PC-9 (cell line): ENCODE measurements around the gene FANCB. TPM values are rescaled to one million over a fixed set of nuclear protein-coding genes. Genes with fewer than 3 reads are reported as not detected.

ENCODE experiments used
- BruUV-seq: library from RNA; stranded (reverse); fragments of 400-500 nt; replicated peaks from 2 replicates; lab custom pipeline; 2021; lab: Mats Ljungman, UMichigan
- CTCF ChIA-PET: fragments of 300-600 bp; sonication (Branson Sonifier 250); formaldehyde crosslinking; loops from one replicate; lab custom pipeline; 2022; ENCODE audit warnings: antibody characterized with exemption; lab: Charles Lee
- POLR2A ChIA-PET: fragments of 300-600 bp; sonication (Branson Sonifier 250); formaldehyde crosslinking; loops from one replicate; lab custom pipeline; 2022; ENCODE audit warnings: antibody characterized with exemption; ENCODE audit not compliant: unreplicated experiment; lab: Charles Lee
- DNase-seq, 2 experiments: peaks; one replicate each; pipeline versions ENCODE4 v3.0.0 to v3.0.0-alpha.2; 2015 to 2022; ENCODE audit warnings: mixed read lengths in 1 of 2
- H2AFZ ChIP-seq: fragments of 200-600 bp; sonication (generic); 2 replicates; pipeline ENCODE4 v1.8.1; 2017; ENCODE audit warnings: antibody characterized with exemption
- H3F3A ChIP-seq: fragments of 200-600 bp; sonication (generic); 2 replicates; pipeline ENCODE4 v1.8.1; 2017; ENCODE audit warnings: antibody characterized with exemption, mild to moderate bottlenecking, low read depth; ENCODE audit not compliant: insufficient read depth
- H3K27ac ChIP-seq: fragments of 200-600 bp; sonication (generic); 2 replicates; pipeline ENCODE4 v1.6.1; 2016; ENCODE audit warnings: mixed run types
- H3K27me3 ChIP-seq: fragments of 200-600 bp; sonication (generic); 2 replicates; pipeline ENCODE4 v1.6.1; 2016; ENCODE audit warnings: low read depth, mixed run types; ENCODE audit not compliant: insufficient read depth
- H3K36me3 ChIP-seq: fragments of 200-600 bp; sonication (generic); 2 replicates; pipeline ENCODE4 v1.6.1; 2016; ENCODE audit warnings: low read depth, mixed run types
- H3K4me1 ChIP-seq: fragments of 200-600 bp; sonication (generic); replicated peaks from 2 replicates; pipeline ENCODE4 v1.6.1; 2016; ENCODE audit warnings: mixed run types; ENCODE audit not compliant: insufficient read depth
- H3K4me2 ChIP-seq: fragments of 200-600 bp; sonication (generic); 2 replicates; pipeline ENCODE4 v1.6.1; 2017; ENCODE audit warnings: mixed run types
- H3K4me3 ChIP-seq: fragments of 200-600 bp; sonication (generic); 2 replicates; pipeline ENCODE4 v1.6.1; 2016; ENCODE audit warnings: mixed run types
- H3K79me2 ChIP-seq: fragments of 200-600 bp; sonication (generic); 2 replicates; pipeline ENCODE4 v1.6.1; 2017; ENCODE audit warnings: low read depth, mixed run types
- H3K9me2 ChIP-seq: fragments of 200-600 bp; sonication (generic); 2 replicates; pipeline ENCODE4 v1.8.1; 2017; ENCODE audit warnings: mild to moderate bottlenecking; ENCODE audit not compliant: insufficient read depth
- H3K9me3 ChIP-seq: fragments of 200-600 bp; sonication (generic); 2 replicates; pipeline ENCODE4 v1.8.1; 2016; ENCODE audit warnings: low read depth; ENCODE audit not compliant: insufficient read depth
- H4K20me1 ChIP-seq: fragments of 200-600 bp; sonication (generic); 2 replicates; pipeline ENCODE4 v1.8.1; 2017; ENCODE audit not compliant: insufficient read depth
- EZH2 ChIP-seq: fragments of 200-600 bp; sonication (generic); IDR thresholded peaks from 2 replicates; pipeline ENCODE4 v1.8.0; 2017; ENCODE audit warnings: antibody characterized with exemption, low read depth
- intact Hi-C: fragments of 100-400 bp; cut with micrococcal nuclease; formaldehyde crosslinking; loops from one replicate; pipeline ENCODE4 v1.10.0; 2022; ENCODE audit not compliant: unreplicated experiment
- total RNA-seq: library from RNA; stranded (reverse); gene quantifications from 2 replicates; pipeline ENCODE4 v1.2.3, GENCODE V29; 2021
- TF ChIP-seq, protein P1 (sequence below): fragments of 200-600 bp; sonication (generic); conservative IDR thresholded peaks from 2 replicates; pipeline ENCODE4 v1.6.1; 2017; ENCODE audit warnings: mixed run types, antibody characterized with exemption, mild to moderate bottlenecking, moderate library complexity

FANCB gene
- total RNA-seq, 1 experiment from 2014 or later = 9.5 TPM

DNA sequence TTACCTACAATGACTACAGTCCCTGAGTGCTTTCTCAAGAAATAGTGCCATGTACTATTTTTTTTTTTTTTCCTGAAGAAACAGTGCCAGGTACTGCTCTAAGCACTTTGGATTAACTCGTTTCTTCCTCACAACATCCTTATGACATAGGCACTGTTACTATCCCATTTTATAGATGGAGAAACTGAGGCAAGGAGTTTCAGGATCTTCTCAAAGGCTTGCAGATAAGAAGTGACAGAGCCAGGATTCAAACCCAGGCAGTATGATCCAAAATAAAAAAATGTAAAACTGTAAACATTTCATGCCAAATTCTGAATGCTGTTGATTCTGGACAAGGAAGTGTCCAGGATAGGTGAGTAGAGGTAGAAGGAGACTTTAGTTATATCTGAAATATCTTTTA lies 1.1 kb downstream of the FANCB start:
- Histone ChIP-seq H3K9me2 (no peaks in the 10 kb centered on the region), H3F3A (no peaks in the 10 kb centered on the region), H3K27ac (no peak overlapping the region), H3K27me3 (no peaks in the 10 kb centered on the region), H3K4me2 (peak overlapping the region; percentile 82), H3K4me1 (peaks cover 14% of the 10 kb centered on the region; the same call in 1 of the 2 replicates), H4K20me1 (no peaks in the 10 kb centered on the region), H3K79me2 (peaks cover 66% of the 10 kb centered on the region), H3K4me3 (peak overlapping the region; percentile 82; the same call in 1 of the 2 replicates), H3K9me3 (no peaks in the 10 kb centered on the region; the same call in 1 of the 2 replicates), H3K36me3 (no peaks in the 10 kb centered on the region), H2AFZ (no peak overlapping the region)
- ChIA-PET POLR2A (no interaction called here), CTCF (no interaction called here)
- TSS peak; percentile 40 for BruUV-seq
- no peak for DNase-seq
- intact Hi-C loops = loop anchor here (5.0 kb wide), 1 partner anchor 271 kb away; no protein-coding TSS in a partner anchor
- TF ChIP-seq, protein P1, sequence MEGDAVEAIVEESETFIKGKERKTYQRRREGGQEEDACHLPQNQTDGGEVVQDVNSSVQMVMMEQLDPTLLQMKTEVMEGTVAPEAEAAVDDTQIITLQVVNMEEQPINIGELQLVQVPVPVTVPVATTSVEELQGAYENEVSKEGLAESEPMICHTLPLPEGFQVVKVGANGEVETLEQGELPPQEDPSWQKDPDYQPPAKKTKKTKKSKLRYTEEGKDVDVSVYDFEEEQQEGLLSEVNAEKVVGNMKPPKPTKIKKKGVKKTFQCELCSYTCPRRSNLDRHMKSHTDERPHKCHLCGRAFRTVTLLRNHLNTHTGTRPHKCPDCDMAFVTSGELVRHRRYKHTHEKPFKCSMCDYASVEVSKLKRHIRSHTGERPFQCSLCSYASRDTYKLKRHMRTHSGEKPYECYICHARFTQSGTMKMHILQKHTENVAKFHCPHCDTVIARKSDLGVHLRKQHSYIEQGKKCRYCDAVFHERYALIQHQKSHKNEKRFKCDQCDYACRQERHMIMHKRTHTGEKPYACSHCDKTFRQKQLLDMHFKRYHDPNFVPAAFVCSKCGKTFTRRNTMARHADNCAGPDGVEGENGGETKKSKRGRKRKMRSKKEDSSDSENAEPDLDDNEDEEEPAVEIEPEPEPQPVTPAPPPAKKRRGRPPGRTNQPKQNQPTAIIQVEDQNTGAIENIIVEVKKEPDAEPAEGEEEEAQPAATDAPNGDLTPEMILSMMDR = no peak
- no peak for TF ChIP-seq EZH2

DNA sequence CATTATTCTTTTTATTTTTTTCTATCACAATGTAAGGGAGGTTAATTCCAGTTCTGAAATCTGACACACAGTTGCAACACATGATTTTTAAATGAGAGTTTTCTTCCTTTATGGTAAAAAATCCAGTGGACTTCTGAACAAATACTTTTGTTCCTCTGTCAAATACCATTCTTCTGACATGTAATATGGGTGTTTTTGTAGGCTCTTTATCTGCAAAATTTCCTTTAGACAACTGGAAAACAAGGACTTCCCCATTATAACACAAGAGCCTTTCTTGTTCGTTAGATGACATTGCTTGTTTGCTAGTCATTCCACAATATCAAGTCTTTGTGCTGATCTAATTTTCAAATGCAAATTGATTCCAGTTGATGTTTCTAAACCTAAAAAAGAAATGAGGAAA lies 7.7 kb downstream of the FANCB start:
- H3K9me3 ChIP-seq = no peaks in the 10 kb centered on the region; the same call in 1 of the 2 replicates
- H3K79me2 ChIP-seq = peaks cover 36% of the 10 kb centered on the region
- no peak overlapping the region for H3K4me2 ChIP-seq
- H3K4me1 ChIP-seq = no peaks in the 10 kb centered on the region
- ChIA-PET CTCF (no interaction called here), POLR2A (no interaction called here)
- no peaks in the 10 kb centered on the region for H3K9me2 ChIP-seq
- intact Hi-C loops = no loop called here
- no TSS peak for BruUV-seq
- DNase-seq = no peak
- no peaks in the 10 kb centered on the region for H4K20me1 ChIP-seq
- H3K27me3 ChIP-seq = no peaks in the 10 kb centered on the region
- H3K27ac ChIP-seq = no peak overlapping the region
- H2AFZ ChIP-seq = no peak overlapping the region
- H3K4me3 ChIP-seq = no peak overlapping the region
- TF ChIP-seq EZH2 = no peak
- TF ChIP-seq, protein P1 = no peak
- H3K36me3 ChIP-seq = no peaks in the 10 kb centered on the region
- H3F3A ChIP-seq = no peaks in the 10 kb centered on the region

DNA sequence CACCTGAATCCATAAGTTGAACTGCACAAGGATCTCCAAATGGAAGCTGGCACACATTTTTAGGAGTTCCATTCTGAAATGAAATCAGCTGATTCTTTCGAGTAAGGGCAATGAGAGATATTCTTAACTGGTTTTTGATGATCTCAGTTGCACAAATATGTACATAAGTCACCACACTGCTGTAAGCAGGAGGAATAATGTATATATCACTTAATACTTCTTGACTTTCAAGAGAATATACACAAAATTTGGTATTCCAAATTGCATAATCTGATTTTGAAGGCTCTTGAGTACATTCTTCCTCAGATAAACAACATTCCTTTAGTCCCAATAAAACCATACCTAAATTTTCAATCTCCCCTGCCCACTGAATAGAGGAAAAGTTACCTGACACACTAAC lies 8.2 kb downstream of the FANCB start:
- Histone ChIP-seq H3K4me3 (no peak overlapping the region), H3K4me1 (no peaks in the 10 kb centered on the region), H3K9me2 (no peaks in the 10 kb centered on the region), H3K36me3 (no peaks in the 10 kb centered on the region), H3K27ac (no peak overlapping the region), H3K9me3 (no peaks in the 10 kb centered on the region; the same call in 1 of the 2 replicates), H3K79me2 (peaks cover 30% of the 10 kb centered on the region), H4K20me1 (no peaks in the 10 kb centered on the region), H3K4me2 (no peak overlapping the region), H2AFZ (no peak overlapping the region), H3F3A (no peaks in the 10 kb centered on the region), H3K27me3 (no peaks in the 10 kb centered on the region)
- intact Hi-C loops = no loop called here
- CTCF ChIA-PET = no interaction called here
- no peak for DNase-seq
- POLR2A ChIA-PET = no interaction called here
- TF ChIP-seq, protein P1 = no peak
- no TSS peak for BruUV-seq
